Measurements from ENCODE around the gene RNF125.
A peak's percentile ranks its signal among the peaks of the same experiment; 100 is the strongest.
"Not testable (repeated sequence)": the region's sequence is repeated elsewhere in the genome, so short reads cannot be mapped to it uniquely, and the experiment has no call there.

RNF125 gene

GRCh38 chr18:32018331-32019250, at the start of gene RNF125:
RNF125 (plus strand) TSS chr18:32018825; CDS start chr18:32018864, 39 bp downstream.
- peak; percentile 63 for DNase-seq (ENCODE audit: low read depth)

GRCh38 chr18:31970617-31971016, 48.0 kb upstream of the RNF125 start:
- no peak for DNase-seq (ENCODE audit: low read depth)

GRCh38 chr18:31973929-31974546, 44.6 kb upstream of the RNF125 start:
- DNase-seq (ENCODE audit: low read depth), result no peak

GRCh38 chr18:31976242-31976641, 42.4 kb upstream of the RNF125 start:
- DNase-seq (ENCODE audit: low read depth), result no peak

- DNase-seq (ENCODE audit: low read depth), result no peak
These were observed 41.3 kb upstream of the RNF125 start for GRCh38 chr18:31977270-31977872.

- DNase-seq (ENCODE audit: low read depth), result no peak
These were observed 40.0 kb upstream of the RNF125 start for GRCh38 chr18:31978616-31979015.

GRCh38 chr18:31979714-31980113, 38.9 kb upstream of the RNF125 start:
- no peak for DNase-seq (ENCODE audit: low read depth)

GRCh38 chr18:31980863-31981262, 37.8 kb upstream of the RNF125 start:
- no peak for DNase-seq (ENCODE audit: low read depth)

GRCh38 chr18:31983020-31983419, 35.6 kb upstream of the RNF125 start:
- no peak for DNase-seq (ENCODE audit: low read depth)

- DNase-seq (ENCODE audit: low read depth), result no peak
These were observed 34.6 kb upstream of the RNF125 start for GRCh38 chr18:31983976-31984375.

- no peak for DNase-seq (ENCODE audit: low read depth)
These were observed 27.8 kb upstream of the RNF125 start for GRCh38 chr18:31990823-31991222.

GRCh38 chr18:31996007-31996406, 22.6 kb upstream of the RNF125 start:
- DNase-seq (ENCODE audit: low read depth), result no peak

GRCh38 chr18:31998880-31999412, 19.7 kb upstream of the RNF125 start:
- no peak for DNase-seq (ENCODE audit: low read depth)

GRCh38 chr18:32001141-32001540, 17.5 kb upstream of the RNF125 start:
- DNase-seq (ENCODE audit: low read depth), result not testable (repeated sequence)

GRCh38 chr18:32003822-32004221, 14.8 kb upstream of the RNF125 start:
- DNase-seq (ENCODE audit: low read depth), result not testable (repeated sequence)

GRCh38 chr18:32010124-32010721, 8.4 kb upstream of the RNF125 start:
- no peak for DNase-seq (ENCODE audit: low read depth)

GRCh38 chr18:32011193-32011592, 7.4 kb upstream of the RNF125 start:
- DNase-seq (ENCODE audit: low read depth), result no peak

GRCh38 chr18:32019251-32019948, 775 bp downstream of the RNF125 start:
- DNase-seq (ENCODE audit: low read depth), result peak; percentile 11

- peak; percentile 19 for DNase-seq (ENCODE audit: low read depth)
These were observed 1.5 kb downstream of the RNF125 start for GRCh38 chr18:32019949-32020625.

- DNase-seq (ENCODE audit: low read depth), result no peak
These were observed 3.3 kb downstream of the RNF125 start for GRCh38 chr18:32021756-32022564.

Data from stimulated activated CD8-positive, alpha-beta memory T cell treated with anti-CD3 and anti-CD28 coated beads, Interleukin-7, amount 100 ng/mL, for 24 hours (primary cell).